ENCODE results near the gene IFNB1.

Gene IFNB1
- 0.06 to 0.09 reads per million in 2 experiments for total RNA-seq

- DNase-seq (ENCODE audit: low read depth) = no peak
Observed at GRCh38 chr9:21077781-21078180, at the start of gene IFNB1. Gene IFNB1, minus strand, starts transcription at chr9:21077942. Its CDS starts 73 bp downstream, at chr9:21077869.

- DNase-seq (ENCODE audit: low read depth) = no peak
Observed at GRCh38 chr9:21121595-21122251, 44.0 kb upstream of the IFNB1 start.

GRCh38 chr9:21121079-21121478, 43.3 kb upstream of the IFNB1 start:
- no peak for DNase-seq (ENCODE audit: low read depth)

GRCh38 chr9:21119093-21119770, 41.5 kb upstream of the IFNB1 start:
- DNase-seq (ENCODE audit: low read depth) = no peak

GRCh38 chr9:21114311-21114710, 36.6 kb upstream of the IFNB1 start:
- DNase-seq (ENCODE audit: low read depth) = no peak

- no peak for DNase-seq (ENCODE audit: low read depth)
Observed at GRCh38 chr9:21110708-21111576, 33.2 kb upstream of the IFNB1 start.

GRCh38 chr9:21104787-21105186, 27.0 kb upstream of the IFNB1 start:
- no peak for DNase-seq (ENCODE audit: low read depth)

- no peak for DNase-seq (ENCODE audit: low read depth)
Observed at GRCh38 chr9:21102305-21102704, 24.6 kb upstream of the IFNB1 start.

- no peak for DNase-seq (ENCODE audit: low read depth)
Observed at GRCh38 chr9:21097817-21098216, 20.1 kb upstream of the IFNB1 start.

- DNase-seq (ENCODE audit: low read depth) = no peak
Observed at GRCh38 chr9:21096901-21097255, 19.1 kb upstream of the IFNB1 start.

- DNase-seq (ENCODE audit: low read depth) = peak; percentile 14
Observed at GRCh38 chr9:21096172-21096900, 18.6 kb upstream of the IFNB1 start.

GRCh38 chr9:21095561-21095960, 17.8 kb upstream of the IFNB1 start:
- no peak for DNase-seq (ENCODE audit: low read depth)

- DNase-seq (ENCODE audit: low read depth) = no peak
Observed at GRCh38 chr9:21086538-21086937, 8.8 kb upstream of the IFNB1 start.

GRCh38 chr9:21085005-21085404, 7.3 kb upstream of the IFNB1 start:
- no peak for DNase-seq (ENCODE audit: low read depth)

- DNase-seq (ENCODE audit: low read depth) = no peak
Observed at GRCh38 chr9:21084242-21084850, 6.6 kb upstream of the IFNB1 start.

GRCh38 chr9:21082671-21083070, 4.9 kb upstream of the IFNB1 start:
- DNase-seq (ENCODE audit: low read depth) = no peak

GRCh38 chr9:21081999-21082398, 4.3 kb upstream of the IFNB1 start:
- DNase-seq (ENCODE audit: low read depth) = no peak

GRCh38 chr9:21081451-21081850, 3.7 kb upstream of the IFNB1 start:
- no peak for DNase-seq (ENCODE audit: low read depth)

GRCh38 chr9:21080793-21081192, 3.1 kb upstream of the IFNB1 start:
- no peak for DNase-seq (ENCODE audit: low read depth)

GRCh38 chr9:21078702-21079101, 960 bp upstream of the IFNB1 start:
- DNase-seq (ENCODE audit: low read depth) = no peak

- no peak for DNase-seq (ENCODE audit: low read depth)
Observed at GRCh38 chr9:21075484-21075883, 2.3 kb downstream of the IFNB1 start.

- no peak for DNase-seq (ENCODE audit: low read depth)
Observed at GRCh38 chr9:21070906-21071305, 6.8 kb downstream of the IFNB1 start.

All from T follicular helper cell (primary cell).